ENCODE results near the gene TMEM30B.

DNA sequence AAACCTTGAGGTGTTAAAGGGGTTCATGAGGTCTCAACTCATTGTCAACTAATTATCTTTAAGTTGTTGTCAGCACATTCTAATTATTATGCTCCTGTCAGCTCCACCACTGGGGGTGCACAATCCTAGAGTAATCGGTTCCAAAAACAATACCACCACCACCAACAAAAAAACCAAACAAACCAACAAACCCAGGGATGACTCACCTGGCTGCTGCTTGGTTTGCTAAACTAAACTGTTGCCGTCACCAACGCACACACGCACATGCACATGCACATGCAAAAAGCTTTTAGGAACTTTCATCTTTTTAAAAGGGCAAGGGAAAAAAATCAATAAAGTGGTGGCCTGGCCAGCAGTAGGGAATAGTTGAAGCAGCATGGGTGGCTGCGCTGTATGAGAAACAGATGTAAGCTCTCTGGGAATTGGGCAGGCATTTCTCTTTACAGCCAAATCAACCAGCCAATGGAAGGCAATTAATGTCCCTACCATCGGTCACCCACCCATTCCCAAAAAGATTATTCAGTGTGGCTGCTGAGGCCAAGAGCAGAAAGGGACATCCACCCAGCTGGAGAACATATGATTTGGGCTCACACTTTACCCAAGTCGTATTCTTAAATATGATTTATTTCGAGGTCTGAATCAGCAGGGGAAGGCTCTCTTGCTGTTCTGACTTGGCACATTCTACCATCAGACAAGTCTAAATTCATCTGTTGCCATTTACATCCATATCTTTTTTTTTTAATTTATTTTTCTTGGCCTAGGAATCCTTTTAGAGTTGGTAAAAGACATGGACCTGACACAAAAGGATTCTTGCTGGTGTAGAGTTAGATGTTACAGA is 20.0 kb downstream of the TMEM30B start:
- TF ChIP-seq EZH2phosphoT487 (IDR thresholded peaks at IDR 0.05; ENCODE audit: insufficient read depth, low read depth) (0 out of 2 replicates have a peak, but pooled peaks have one; percentile 42), EZH2 (IDR thresholded peaks at IDR 0.05; ENCODE audit: insufficient read depth, poor library complexity, severe bottlenecking) (no peak)

Data from GM23248 (cell line).